Endothelial cell (in vitro differentiated cells): ENCODE results near the gene CACNA1B. TPM values are rescaled to one million over a fixed set of nuclear protein-coding genes. Genes with fewer than 3 reads are reported as not detected.
A peak's percentile ranks its signal among the peaks of the same experiment; 100 is the strongest.

ENCODE experiments used
- DNase-seq: peaks from one replicate; pipeline ENCODE4 v3.0.0; 2021; ENCODE audit warnings: low spot score
- H3K27ac Mint-ChIP-seq: one replicate; pipeline ENCODE4 v1.8.0; 2021; ENCODE audit warnings: mixed read lengths, inconsistent platforms; ENCODE audit not compliant: unreplicated experiment
- H3K27me3 Mint-ChIP-seq: one replicate; pipeline ENCODE4 v1.8.0; 2021; ENCODE audit warnings: mild to moderate bottlenecking, moderate library complexity, mixed read lengths, inconsistent platforms; ENCODE audit not compliant: unreplicated experiment
- H3K36me3 Mint-ChIP-seq: one replicate; pipeline ENCODE4 v1.8.0; 2021; ENCODE audit warnings: mild to moderate bottlenecking, low read depth, mixed read lengths, inconsistent platforms; ENCODE audit not compliant: unreplicated experiment
- H3K4me1 Mint-ChIP-seq: one replicate; pipeline ENCODE4 v1.8.0; 2021; ENCODE audit warnings: mild to moderate bottlenecking, mixed read lengths, inconsistent platforms; ENCODE audit not compliant: unreplicated experiment
- H3K4me3 Mint-ChIP-seq: one replicate; pipeline ENCODE4 v1.8.0; 2021; ENCODE audit warnings: mild to moderate bottlenecking, mixed read lengths, inconsistent platforms; ENCODE audit not compliant: unreplicated experiment
- H3K9me3 Mint-ChIP-seq: one replicate; pipeline ENCODE4 v1.8.0; 2021; ENCODE audit warnings: mixed read lengths, inconsistent platforms; ENCODE audit not compliant: unreplicated experiment
- total RNA-seq: library from RNA; stranded (reverse); fragmentation: NEBNext Ultra II Directional; extraction: Animal tissue kit (Norgen Biotek cat#: 25700); gene quantifications from one replicate; pipeline ENCODE4 v1.2.1, GENCODE V29; 2021; ENCODE audit not compliant: unreplicated experiment
- TF ChIP-seq, protein P1 (sequence below): fragments of 200-600 bp; sonication (generic); IDR thresholded peaks from one replicate; pipeline ENCODE4 v1.5.0; 2021; ENCODE audit warnings: antibody characterized with exemption; ENCODE audit not compliant: unreplicated experiment

CACNA1B gene
- total RNA-seq, 1 donor from 2014 or later = 2.0 TPM

DNA sequence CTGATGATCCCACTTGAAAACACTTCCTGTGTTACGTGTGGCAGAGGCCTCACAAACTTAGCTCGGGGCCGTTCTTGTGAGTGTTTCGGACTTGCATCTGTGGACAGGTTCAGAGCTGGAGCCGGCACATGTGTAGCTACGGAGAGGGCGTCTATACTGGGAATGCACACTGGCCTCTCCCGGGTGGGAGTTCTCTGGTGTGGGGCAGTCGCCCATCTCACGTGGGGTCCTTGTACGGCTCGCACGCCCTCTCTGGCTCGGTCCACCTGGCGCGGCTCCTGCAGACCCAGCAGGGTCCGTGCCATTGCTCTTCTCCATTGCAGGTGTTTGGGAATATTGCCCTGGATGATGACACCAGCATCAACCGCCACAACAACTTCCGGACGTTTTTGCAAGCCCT is 197.9 kb downstream of the CACNA1B start:
- Mint-ChIP-seq H3K27me3 (no peaks in the 10 kb centered on the region), H3K4me3 (no peak overlapping the region), H3K4me1 (no peaks in the 10 kb centered on the region), H3K9me3 (no peaks in the 10 kb centered on the region), H3K36me3 (peaks cover 6% of the 10 kb centered on the region), H3K27ac (no peak overlapping the region)
- DNase-seq = no peak
- TF ChIP-seq, protein P1, sequence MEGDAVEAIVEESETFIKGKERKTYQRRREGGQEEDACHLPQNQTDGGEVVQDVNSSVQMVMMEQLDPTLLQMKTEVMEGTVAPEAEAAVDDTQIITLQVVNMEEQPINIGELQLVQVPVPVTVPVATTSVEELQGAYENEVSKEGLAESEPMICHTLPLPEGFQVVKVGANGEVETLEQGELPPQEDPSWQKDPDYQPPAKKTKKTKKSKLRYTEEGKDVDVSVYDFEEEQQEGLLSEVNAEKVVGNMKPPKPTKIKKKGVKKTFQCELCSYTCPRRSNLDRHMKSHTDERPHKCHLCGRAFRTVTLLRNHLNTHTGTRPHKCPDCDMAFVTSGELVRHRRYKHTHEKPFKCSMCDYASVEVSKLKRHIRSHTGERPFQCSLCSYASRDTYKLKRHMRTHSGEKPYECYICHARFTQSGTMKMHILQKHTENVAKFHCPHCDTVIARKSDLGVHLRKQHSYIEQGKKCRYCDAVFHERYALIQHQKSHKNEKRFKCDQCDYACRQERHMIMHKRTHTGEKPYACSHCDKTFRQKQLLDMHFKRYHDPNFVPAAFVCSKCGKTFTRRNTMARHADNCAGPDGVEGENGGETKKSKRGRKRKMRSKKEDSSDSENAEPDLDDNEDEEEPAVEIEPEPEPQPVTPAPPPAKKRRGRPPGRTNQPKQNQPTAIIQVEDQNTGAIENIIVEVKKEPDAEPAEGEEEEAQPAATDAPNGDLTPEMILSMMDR = no peak

DNA sequence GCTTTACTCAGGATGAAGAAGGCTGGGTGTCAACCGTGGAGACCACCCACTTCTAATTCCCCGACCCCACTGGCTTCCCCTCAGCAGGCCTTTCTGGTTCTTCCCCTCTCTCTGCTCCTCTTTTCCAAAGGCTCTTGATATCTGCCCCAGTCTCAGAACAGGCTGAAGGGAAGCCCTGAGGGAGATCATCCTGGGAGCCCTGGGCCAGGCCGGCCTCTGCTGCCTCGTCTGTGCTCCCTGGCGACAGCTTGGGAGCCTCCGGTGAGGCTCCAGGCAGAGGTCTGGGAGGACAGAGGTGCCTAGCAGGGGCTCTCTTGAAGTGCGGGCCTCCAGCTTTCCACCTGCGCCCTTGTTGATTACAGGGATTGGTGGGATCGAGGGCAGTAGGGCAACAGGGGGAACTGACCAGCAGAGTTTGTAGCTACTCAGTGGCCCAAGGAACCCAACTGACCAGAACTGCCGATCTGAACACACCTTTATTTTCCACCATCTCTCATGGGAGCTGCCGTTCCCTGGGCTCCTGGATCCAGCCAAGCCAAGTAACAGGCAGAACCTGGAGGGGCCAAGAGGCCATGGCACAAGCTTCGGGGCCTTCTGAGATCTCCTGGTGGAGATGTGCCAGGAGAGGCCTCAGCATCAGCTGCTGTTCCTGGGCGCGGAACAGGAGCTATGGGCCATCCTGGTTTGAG is 198.5 kb downstream of the CACNA1B start:
- no peak for DNase-seq

DNA sequence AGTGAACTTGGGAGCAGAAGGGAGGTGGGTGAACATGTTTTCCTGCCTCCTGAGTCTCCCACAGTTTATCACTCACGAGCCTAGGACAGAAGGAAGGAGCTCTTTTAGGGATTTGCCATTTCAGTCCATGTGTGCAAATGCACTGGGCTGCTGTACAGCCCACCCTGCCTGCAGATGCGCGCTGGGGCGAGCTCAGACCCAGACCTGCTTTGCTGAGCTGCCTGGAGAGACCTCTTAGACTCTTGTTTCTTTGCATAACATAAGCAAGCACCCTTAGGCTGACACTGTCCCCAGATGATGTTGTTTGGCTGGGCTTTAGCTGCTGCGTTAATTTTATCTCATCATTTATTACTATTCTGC is 199.0 kb downstream of the CACNA1B start:
- no peaks in the 10 kb centered on the region for H3K9me3 Mint-ChIP-seq
- H3K27ac Mint-ChIP-seq = no peak overlapping the region
- H3K4me1 Mint-ChIP-seq = no peaks in the 10 kb centered on the region
- peaks cover 8% of the 10 kb centered on the region for H3K36me3 Mint-ChIP-seq
- no peak overlapping the region for H3K4me3 Mint-ChIP-seq
- TF ChIP-seq, protein P1 = no peak
- DNase-seq = no peak
- no peaks in the 10 kb centered on the region for H3K27me3 Mint-ChIP-seq

More for the DNA sequence above, 198.5 kb downstream of the CACNA1B start:
- H3K4me1 Mint-ChIP-seq = no peaks in the 10 kb centered on the region
- no peaks in the 10 kb centered on the region for H3K9me3 Mint-ChIP-seq
- H3K27ac Mint-ChIP-seq = no peak overlapping the region
- no peak overlapping the region for H3K4me3 Mint-ChIP-seq
- TF ChIP-seq, protein P1 = no peak
- H3K36me3 Mint-ChIP-seq = peaks cover 8% of the 10 kb centered on the region
- H3K27me3 Mint-ChIP-seq = no peaks in the 10 kb centered on the region

DNA sequence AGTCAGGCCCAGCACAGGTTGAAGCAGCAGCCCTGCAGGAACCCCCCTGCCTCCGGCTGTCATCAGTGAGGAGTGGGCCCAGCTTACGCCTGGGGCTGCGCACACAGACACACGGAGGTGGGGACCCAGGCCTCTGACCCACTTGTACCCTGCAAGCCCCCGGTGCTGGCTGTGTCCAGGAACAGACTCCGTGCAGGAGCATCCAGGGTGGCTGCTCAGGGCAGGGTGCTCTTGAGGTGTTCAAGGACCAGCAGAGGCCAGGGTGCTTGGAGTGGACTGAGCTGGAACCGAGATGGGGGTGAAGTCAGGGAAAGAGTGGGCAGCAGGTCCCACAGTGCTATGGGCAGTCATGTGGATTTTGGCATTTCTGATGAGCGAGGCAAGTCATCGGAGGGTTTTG is 199.5 kb downstream of the CACNA1B start:
- H3K36me3 Mint-ChIP-seq = peaks cover 10% of the 10 kb centered on the region
- no peaks in the 10 kb centered on the region for H3K27me3 Mint-ChIP-seq
- peak overlapping the region; percentile 27 for H3K4me3 Mint-ChIP-seq
- no peak overlapping the region for H3K27ac Mint-ChIP-seq
- DNase-seq = no peak
- TF ChIP-seq, protein P1 = no peak
- H3K9me3 Mint-ChIP-seq = no peaks in the 10 kb centered on the region
- H3K4me1 Mint-ChIP-seq = no peaks in the 10 kb centered on the region

DNA sequence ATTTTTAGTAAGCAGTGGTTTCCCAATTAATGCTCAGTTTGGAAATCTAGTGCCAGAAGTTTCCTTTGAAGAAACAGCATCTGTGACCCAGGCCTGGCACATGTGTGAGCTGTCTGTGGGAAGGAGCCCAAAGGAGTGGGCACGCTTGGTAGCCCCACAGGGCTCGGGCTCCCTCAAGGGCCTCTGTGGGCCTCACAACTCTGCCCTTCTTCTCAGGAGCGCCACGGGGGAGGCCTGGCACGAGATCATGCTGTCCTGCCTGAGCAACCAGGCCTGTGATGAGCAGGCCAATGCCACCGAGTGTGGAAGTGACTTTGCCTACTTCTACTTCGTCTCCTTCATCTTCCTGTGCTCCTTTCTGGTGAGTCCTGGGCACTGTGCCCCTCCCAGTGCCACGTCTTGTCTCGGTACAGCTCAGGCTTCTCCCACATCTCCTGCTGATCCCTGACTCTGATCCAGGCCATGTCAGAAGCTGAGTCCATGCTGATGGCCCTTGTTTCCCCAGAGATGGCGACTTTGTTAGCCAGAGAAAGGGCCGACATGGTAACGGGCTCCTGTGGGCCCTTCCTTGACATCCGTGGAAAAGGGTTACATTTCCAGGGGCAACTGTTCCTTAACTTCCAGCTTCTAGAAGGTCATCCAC is 200.4 kb downstream of the CACNA1B start:
- DNase-seq = no peak
- no peak overlapping the region for H3K27ac Mint-ChIP-seq

More for the DNA sequence above, 200.4 kb downstream of the CACNA1B start:
- no peaks in the 10 kb centered on the region for H3K9me3 Mint-ChIP-seq
- peaks cover 16% of the 10 kb centered on the region for H3K36me3 Mint-ChIP-seq
- no peaks in the 10 kb centered on the region for H3K27me3 Mint-ChIP-seq
- no peak overlapping the region for H3K4me3 Mint-ChIP-seq
- no peaks in the 10 kb centered on the region for H3K4me1 Mint-ChIP-seq
- TF ChIP-seq, protein P1 = no peak
